Duodenal mucosa (tissue), 2 donors: ENCODE results near the gene AXL.
A peak's percentile ranks its signal among the peaks of the same experiment; 100 is the strongest.
"Not testable (repeated sequence)": the region's sequence is repeated elsewhere in the genome, so short reads cannot be mapped to it uniquely, and the experiment has no call there.

Experiments used
- H3K27ac ChIP-seq: one replicate; pipeline ENCODE4 v1.7.0; 2013; ENCODE audit warnings: low read depth, low read length
- H3K27me3 ChIP-seq, 2 donors: one replicate each; pipeline ENCODE4 v1.7.0; 2013; ENCODE audit warnings: low read length in 2 of 2, control low read depth in 1 of 2; ENCODE audit not compliant: insufficient read depth in 2 of 2, control insufficient read depth in 1 of 2
- H3K36me3 ChIP-seq, 2 donors: one replicate each; pipeline ENCODE4 v1.7.0; 2013; ENCODE audit warnings: low read length in 2 of 2, control low read depth in 1 of 2; ENCODE audit not compliant: insufficient read depth in 2 of 2, control insufficient read depth in 1 of 2
- H3K4me1 ChIP-seq, 2 donors: one replicate each; pipeline ENCODE4 v1.7.0; 2013; ENCODE audit warnings: low read length in 2 of 2, control low read depth in 1 of 2; ENCODE audit not compliant: insufficient read depth in 2 of 2, control insufficient read depth in 1 of 2
- H3K4me3 ChIP-seq, 2 donors: one replicate each; pipeline ENCODE4 v1.7.0; 2013; ENCODE audit warnings: low read length in 2 of 2, low read depth in 1 of 2
- H3K9ac ChIP-seq, 2 donors: one replicate each; pipeline ENCODE4 v1.7.0; 2013; ENCODE audit warnings: low read length in 2 of 2, low read depth in 1 of 2
- H3K9me3 ChIP-seq, 2 donors: one replicate each; pipeline ENCODE4 v1.7.0; 2013; ENCODE audit warnings: low read length in 2 of 2, control low read depth in 1 of 2; ENCODE audit not compliant: control insufficient read depth in 1 of 2

Gene AXL

GRCh38 chr19:41192574-41193429 lies 26.2 kb upstream of the AXL start, which contains the start of gene CYP2S1:
Gene CYP2S1 (plus strand): TSS chr19:41193219. CDS start chr19:41193265, 46 bp downstream.
- peak within 1 kb of the TSS; percentile 70 to 76 for H3K9ac ChIP-seq
- no peaks in the 10 kb centered on the region for H3K36me3 ChIP-seq
- peaks cover 19 to 27% of the 10 kb centered on the region in 2 donors for H3K4me1 ChIP-seq
- H3K4me3 ChIP-seq, result peak within 1 kb of the TSS; percentile 76 to 82
- no peaks in the 10 kb centered on the region for H3K9me3 ChIP-seq
- H3K27me3 ChIP-seq, result no peaks in the 10 kb centered on the region
- H3K27ac ChIP-seq, result peak within 1 kb of the TSS; percentile 32

GRCh38 chr19:41193430-41194156 lies 25.4 kb upstream of the AXL start:
- Histone ChIP-seq H3K9ac (peak overlapping the region; percentile 70 to 76), H3K27ac (peak overlapping the region; percentile 32), H3K27me3 (no peaks in the 10 kb centered on the region), H3K9me3 (no peaks in the 10 kb centered on the region), H3K36me3 (peaks cover 1 to 8% of the 10 kb centered on the region in 2 donors), H3K4me1 (peaks cover 19 to 27% of the 10 kb centered on the region in 2 donors), H3K4me3 (peak overlapping the region; percentile 76 to 82)

- Histone ChIP-seq H3K9ac (peak overlapping the region; percentile 70 to 76), H3K9me3 (no peaks in the 10 kb centered on the region), H3K4me3 (peak overlapping the region; percentile 76 to 82), H3K27ac (no peak overlapping the region), H3K36me3 (peaks cover 4 to 12% of the 10 kb centered on the region in 2 donors), H3K27me3 (no peaks in the 10 kb centered on the region), H3K4me1 (peaks cover 19 to 27% of the 10 kb centered on the region in 2 donors)
These were observed 24.9 kb upstream of the AXL start for GRCh38 chr19:41194157-41194552.

GRCh38 chr19:41195675-41196497 lies 23.1 kb upstream of the AXL start:
- Histone ChIP-seq H3K27ac (no peak overlapping the region), H3K9me3 (no peaks in the 10 kb centered on the region), H3K27me3 (no peaks in the 10 kb centered on the region), H3K9ac (no peak overlapping the region), H3K4me3 (no peak overlapping the region), H3K4me1 (peaks cover 19 to 24% of the 10 kb centered on the region in 2 donors), H3K36me3 (peaks cover 4 to 16% of the 10 kb centered on the region in 2 donors)

GRCh38 chr19:41198559-41198958 lies 20.5 kb upstream of the AXL start:
- peaks cover 4 to 36% of the 10 kb centered on the region in 2 donors for H3K36me3 ChIP-seq
- no peak overlapping the region for H3K27ac ChIP-seq
- H3K4me1 ChIP-seq, result peaks cover 8 to 18% of the 10 kb centered on the region in 2 donors
- no peak overlapping the region for H3K4me3 ChIP-seq
- H3K9me3 ChIP-seq, result no peaks in the 10 kb centered on the region
- no peaks in the 10 kb centered on the region for H3K27me3 ChIP-seq
- no peak overlapping the region for H3K9ac ChIP-seq

- Histone ChIP-seq H3K27me3 (no peaks in the 10 kb centered on the region), H3K4me3 (no peak overlapping the region), H3K4me1 (peaks cover 0 to 3% of the 10 kb centered on the region in 2 donors), H3K36me3 (peaks cover 15 to 55% of the 10 kb centered on the region in 2 donors), H3K9ac (no peak overlapping the region), H3K27ac (no peak overlapping the region), H3K9me3 (no peaks in the 10 kb centered on the region)
These were observed 15.7 kb upstream of the AXL start for GRCh38 chr19:41203371-41203770.

- not testable (repeated sequence) for H3K27ac ChIP-seq, H3K9ac ChIP-seq, H3K4me1 ChIP-seq, H3K27me3 ChIP-seq, H3K9me3 ChIP-seq, H3K4me3 ChIP-seq
- H3K36me3 ChIP-seq, result peaks cover 11 to 48% of the 10 kb centered on the region in 2 donors
These were observed 14.7 kb upstream of the AXL start for GRCh38 chr19:41204338-41204737.

GRCh38 chr19:41205995-41206394 lies 13.0 kb upstream of the AXL start:
- peaks cover 11 to 43% of the 10 kb centered on the region in 2 donors for H3K36me3 ChIP-seq
- peaks cover 0 to 3% of the 10 kb centered on the region in 2 donors for H3K4me1 ChIP-seq
- H3K4me3 ChIP-seq, result no peak overlapping the region
- H3K27me3 ChIP-seq, result no peaks in the 10 kb centered on the region
- no peaks in the 10 kb centered on the region for H3K9me3 ChIP-seq
- H3K9ac ChIP-seq, result no peak overlapping the region
- no peak overlapping the region for H3K27ac ChIP-seq

GRCh38 chr19:41206456-41206855 lies 12.6 kb upstream of the AXL start:
- peaks cover 0 to 3% of the 10 kb centered on the region in 2 donors for H3K4me1 ChIP-seq
- H3K27me3 ChIP-seq, result no peaks in the 10 kb centered on the region
- H3K4me3 ChIP-seq, result no peak overlapping the region
- H3K36me3 ChIP-seq, result peaks cover 11 to 38% of the 10 kb centered on the region in 2 donors
- H3K9me3 ChIP-seq, result no peaks in the 10 kb centered on the region
- no peak overlapping the region for H3K27ac ChIP-seq
- no peak overlapping the region for H3K9ac ChIP-seq
